BLaER1 treated with 17β-estradiol and CSF1 and Interleukin-3, amounts not matched to agents 10 nM and 100 nM (cell line): ENCODE data around the gene PSMA1.

Experiments used
- H3K27ac ChIP-seq, 11 experiments: shearing (Covaris generic); formaldehyde crosslinking; 2 replicates each; pipeline ENCODE4 v1.8.1; 2022
- H3K27me3 ChIP-seq, 11 experiments: shearing (Covaris generic); formaldehyde crosslinking; 2 replicates each; pipeline ENCODE4 v1.8.1; 2022
- H3K36me3 ChIP-seq, 11 experiments: shearing (Covaris generic); formaldehyde crosslinking; 2 replicates each; pipeline ENCODE4 v1.8.1; 2022
- H3K4me1 ChIP-seq, 10 experiments: shearing (Covaris generic); formaldehyde crosslinking; 2 replicates each; pipeline ENCODE4 v1.8.1; 2022
- H3K4me2 ChIP-seq, 11 experiments: shearing (Covaris generic); formaldehyde crosslinking; 2 replicates each; pipeline ENCODE4 v1.8.1; 2022
- H3K4me3 ChIP-seq, 10 experiments: shearing (Covaris generic); formaldehyde crosslinking; 2 replicates each; pipeline ENCODE4 v1.8.1; 2022
- H3K9ac ChIP-seq, 11 experiments: shearing (Covaris generic); formaldehyde crosslinking; 2 replicates each; pipeline ENCODE4 v1.8.1; 2022
- H3K9me3 ChIP-seq, 11 experiments: shearing (Covaris generic); formaldehyde crosslinking; replicated peaks in 1 of 11; 2 replicates each; pipeline ENCODE4 v1.8.1; 2022
- H4K20me1 ChIP-seq, 11 experiments: shearing (Covaris generic); formaldehyde crosslinking; 2 replicates each; pipeline ENCODE4 v1.8.1; 2022
- Cebpa-rat ChIP-seq, 11 experiments: shearing (Covaris generic); IDR thresholded peaks; 2 replicates each; pipeline ENCODE4 v1.8.1; 2022

PSMA1 gene

GRCh38 chr11:14522245-14522644 is 2.1 kb upstream of the PSMA1 start:
- H3K9ac ChIP-seq: no peak overlapping the region
- H3K9me3 ChIP-seq: no peaks in the 10 kb centered on the region
- H3K27ac ChIP-seq: no peak overlapping the region
- H4K20me1 ChIP-seq: peaks cover 0 to 20% (median 0%) of the 10 kb centered on the region in 11 experiments; a peak in 8 of 22 replicates
- H3K4me1 ChIP-seq: peaks cover 19 to 30% (median 24%) of the 10 kb centered on the region in 10 experiments
- no peak overlapping the region for H3K4me2 ChIP-seq
- H3K36me3 ChIP-seq: peaks cover 11 to 18% (median 15%) of the 10 kb centered on the region in 11 experiments
- H3K4me3 ChIP-seq: no peak overlapping the region
- no peak for TF ChIP-seq Cebpa-rat (IDR thresholded peaks at IDR 0.05)
- no peaks in the 10 kb centered on the region for H3K27me3 ChIP-seq

GRCh38 chr11:14520747-14521151 is 563 bp upstream of the PSMA1 start:
- no peak for TF ChIP-seq Cebpa-rat (IDR thresholded peaks at IDR 0.05)
- H3K4me3 ChIP-seq: peak overlapping the region; percentile 72 to 91 (median 82)
- H4K20me1 ChIP-seq: peaks cover 0 to 26% (median 7%) of the 10 kb centered on the region in 11 experiments; a peak in 14 of 22 replicates
- peak overlapping the region; percentile 95 to 99 (median 97) for H3K9ac ChIP-seq
- no peaks in the 10 kb centered on the region for H3K27me3 ChIP-seq
- H3K4me2 ChIP-seq: peak overlapping the region; percentile 65 to 85 (median 77)
- peaks cover 25 to 33% (median 30%) of the 10 kb centered on the region in 11 experiments for H3K36me3 ChIP-seq
- peaks cover 19 to 32% (median 24%) of the 10 kb centered on the region in 10 experiments for H3K4me1 ChIP-seq
- no peaks in the 10 kb centered on the region for H3K9me3 ChIP-seq
- peak overlapping the region; percentile 44 to 100 (median 98); a peak in 21 of 22 replicates for H3K27ac ChIP-seq

GRCh38 chr11:14519597-14519916 is 629 bp downstream of the PSMA1 start:
- Histone ChIP-seq H3K4me2 (peak overlapping the region; percentile 77 to 99 (median 89)), H3K27ac (peak overlapping the region; percentile 96 to 100 (median 98)), H3K4me3 (peak overlapping the region; percentile 72 to 91 (median 82)), H3K9ac (peak overlapping the region; percentile 95 to 99 (median 97)), H3K36me3 (peaks cover 37 to 45% (median 42%) of the 10 kb centered on the region in 11 experiments), H3K4me1 (peaks cover 19 to 32% (median 24%) of the 10 kb centered on the region in 10 experiments), H3K27me3 (no peaks in the 10 kb centered on the region), H4K20me1 (peaks cover 0 to 38% (median 18%) of the 10 kb centered on the region in 11 experiments; a peak in 15 of 22 replicates), H3K9me3 (no peaks in the 10 kb centered on the region)
- no peak for TF ChIP-seq Cebpa-rat (IDR thresholded peaks at IDR 0.05)

- no peaks in the 10 kb centered on the region for H3K27me3 ChIP-seq
- peak overlapping the region; percentile 96 to 100 (median 98) for H3K27ac ChIP-seq
- peak overlapping the region; percentile 72 to 91 (median 82) for H3K4me3 ChIP-seq
- H3K4me1 ChIP-seq: peaks cover 19 to 32% (median 24%) of the 10 kb centered on the region in 10 experiments
- H3K9ac ChIP-seq: peak overlapping the region; percentile 95 to 99 (median 97)
- no peak for TF ChIP-seq Cebpa-rat (IDR thresholded peaks at IDR 0.05)
- H4K20me1 ChIP-seq: peaks cover 0 to 43% (median 20%) of the 10 kb centered on the region in 11 experiments; a peak in 15 of 22 replicates
- peaks cover 44 to 52% (median 50%) of the 10 kb centered on the region in 11 experiments for H3K36me3 ChIP-seq
- H3K9me3 ChIP-seq: no peaks in the 10 kb centered on the region
- peak overlapping the region; percentile 77 to 99 (median 89) for H3K4me2 ChIP-seq
Observed at GRCh38 chr11:14518820-14519219, 1.4 kb downstream of the PSMA1 start.

GRCh38 chr11:14513800-14514199 is 6.4 kb downstream of the PSMA1 start:
- Histone ChIP-seq H3K9ac (no peak overlapping the region), H3K9me3 (no peaks in the 10 kb centered on the region), H3K4me2 (no peak overlapping the region), H3K4me3 (no peak overlapping the region), H4K20me1 (peaks cover 0 to 82% (median 49%) of the 10 kb centered on the region in 11 experiments; a peak in 20 of 22 replicates), H3K4me1 (peaks cover 6 to 17% (median 11%) of the 10 kb centered on the region in 10 experiments; a peak in 19 of 20 replicates), H3K36me3 (peaks cover 94 to 100% (median 100%) of the 10 kb centered on the region in 11 experiments), H3K27me3 (no peaks in the 10 kb centered on the region), H3K27ac (no peak overlapping the region)
- TF ChIP-seq Cebpa-rat (IDR thresholded peaks at IDR 0.05): no peak

GRCh38 chr11:14506532-14506931 is 13.7 kb downstream of the PSMA1 start:
- H3K27me3 ChIP-seq: no peaks in the 10 kb centered on the region
- H4K20me1 ChIP-seq: peaks cover 0 to 59% (median 34%) of the 10 kb centered on the region in 11 experiments; a peak in 19 of 22 replicates
- no peak overlapping the region for H3K4me2 ChIP-seq
- H3K9ac ChIP-seq: no peak overlapping the region
- no peak overlapping the region for H3K4me3 ChIP-seq
- no peaks in the 10 kb centered on the region for H3K4me1 ChIP-seq
- no peaks in the 10 kb centered on the region for H3K9me3 ChIP-seq
- TF ChIP-seq Cebpa-rat (IDR thresholded peaks at IDR 0.05): no peak
- peaks cover 89 to 99% (median 97%) of the 10 kb centered on the region in 11 experiments for H3K36me3 ChIP-seq
- H3K27ac ChIP-seq: no peak overlapping the region

GRCh38 chr11:14503023-14503422 is 17.2 kb downstream of the PSMA1 start:
- Histone ChIP-seq H3K4me2 (no peak overlapping the region), H3K27ac (no peak overlapping the region), H3K9ac (no peak overlapping the region), H3K27me3 (no peaks in the 10 kb centered on the region), H4K20me1 (peaks cover under 1 to 34% (median 21%) of the 10 kb centered on the region in 11 experiments; a peak in 19 of 22 replicates), H3K36me3 (peaks cover 58 to 70% (median 66%) of the 10 kb centered on the region in 11 experiments), H3K9me3 (no peaks in the 10 kb centered on the region), H3K4me1 (peaks cover 0 to 21% (median 14%) of the 10 kb centered on the region in 10 experiments; a peak in 16 of 20 replicates), H3K4me3 (no peak overlapping the region)
- TF ChIP-seq Cebpa-rat (IDR thresholded peaks at IDR 0.05): no peak

- TF ChIP-seq Cebpa-rat (IDR thresholded peaks at IDR 0.05): no peak
Observed at GRCh38 chr11:14502039-14502438, 18.1 kb downstream of the PSMA1 start.

GRCh38 chr11:14500181-14500651 is 20.0 kb downstream of the PSMA1 start:
- peak overlapping the region; percentile 67 to 91 (median 82) for H3K4me3 ChIP-seq
- peaks cover 0 to 35% (median 19%) of the 10 kb centered on the region in 10 experiments; a peak in 16 of 20 replicates for H3K4me1 ChIP-seq
- no peak for TF ChIP-seq Cebpa-rat (IDR thresholded peaks at IDR 0.05)
- H4K20me1 ChIP-seq: peaks cover 0 to 30% (median 20%) of the 10 kb centered on the region in 11 experiments; a peak in 14 of 22 replicates
- peaks cover 57 to 70% (median 65%) of the 10 kb centered on the region in 11 experiments for H3K36me3 ChIP-seq
- H3K9ac ChIP-seq: peak overlapping the region; percentile 79 to 91 (median 88)
- H3K27ac ChIP-seq: peak overlapping the region; percentile 69 to 91 (median 83)
- H3K4me2 ChIP-seq: peak overlapping the region; percentile 81 to 96 (median 92)
- 0 out of 22 replicates have a peak, but pooled peaks cover 0 to 3% (median 0%) of the 10 kb centered on the region in 11 experiments for H3K9me3 ChIP-seq
- no peaks in the 10 kb centered on the region for H3K27me3 ChIP-seq

More at GRCh38 chr11:14502039-14502438, 18.1 kb downstream of the PSMA1 start:
- 0 out of 22 replicates have a peak, but pooled peaks cover 0 to 3% (median 0%) of the 10 kb centered on the region in 11 experiments for H3K9me3 ChIP-seq
- no peak overlapping the region for H3K27ac ChIP-seq
- peak overlapping the region in 1 of 11 experiments; percentile 48; a peak in 1 of 22 replicates for H3K9ac ChIP-seq
- peaks cover 4 to 37% (median 20%) of the 10 kb centered on the region in 11 experiments; a peak in 19 of 22 replicates for H4K20me1 ChIP-seq
- no peaks in the 10 kb centered on the region for H3K27me3 ChIP-seq
- peaks cover 58 to 70% (median 66%) of the 10 kb centered on the region in 11 experiments for H3K36me3 ChIP-seq
- H3K4me2 ChIP-seq: no peak overlapping the region
- H3K4me3 ChIP-seq: no peak overlapping the region
- peaks cover 0 to 25% (median 19%) of the 10 kb centered on the region in 10 experiments; a peak in 16 of 20 replicates for H3K4me1 ChIP-seq
